Dendritic cell treated with granulocyte-macrophage colony-stimulating factor and Interleukin-4, amounts not matched to agents 40 ng/mL and 50 ng/mL, for 4 days (primary cell): ENCODE measurements around the gene TSPAN9.

ENCODE experiments used
- H3K27ac Mint-ChIP-seq: one replicate; pipeline ENCODE4 v1.8.0; 2022; ENCODE audit warnings: mild to moderate bottlenecking, mixed read lengths
- H3K27me3 Mint-ChIP-seq: one replicate; pipeline ENCODE4 v1.8.0; 2022; ENCODE audit warnings: mild to moderate bottlenecking, mixed read lengths
- H3K36me3 Mint-ChIP-seq: one replicate; pipeline ENCODE4 v1.8.0; 2022; ENCODE audit warnings: low read depth, mixed read lengths
- H3K4me1 Mint-ChIP-seq: one replicate; pipeline ENCODE4 v1.8.0; 2022; ENCODE audit warnings: low read depth, mixed read lengths
- H3K4me3 Mint-ChIP-seq: one replicate; pipeline ENCODE4 v1.8.0; 2022; ENCODE audit warnings: mild to moderate bottlenecking, moderate library complexity, mixed read lengths
- H3K9me3 Mint-ChIP-seq: one replicate; pipeline ENCODE4 v1.8.0; 2022; ENCODE audit warnings: mixed read lengths
- intact Hi-C: fragments of 100-400 bp; cut with micrococcal nuclease; formaldehyde crosslinking; loops from one replicate; pipeline ENCODE4 v1.15.0; 2022

Gene TSPAN9

GRCh38 chr12:3178671-3179313 lies 101.6 kb downstream of the TSPAN9 start:
- Mint-ChIP-seq H3K27ac (no peak overlapping the region), H3K4me3 (no peak overlapping the region), H3K27me3 (peaks cover 14% of the 10 kb centered on the region)

GRCh38 chr12:3179731-3180130 lies 102.6 kb downstream of the TSPAN9 start:
- no peaks in the 10 kb centered on the region for H3K36me3 Mint-ChIP-seq
- H3K4me1 Mint-ChIP-seq = no peaks in the 10 kb centered on the region
- intact Hi-C loops = no loop called here
- H3K4me3 Mint-ChIP-seq = no peak overlapping the region
- peaks cover 15% of the 10 kb centered on the region for H3K27me3 Mint-ChIP-seq
- H3K27ac Mint-ChIP-seq = no peak overlapping the region
- H3K9me3 Mint-ChIP-seq = no peaks in the 10 kb centered on the region

More at GRCh38 chr12:3178671-3179313, 101.6 kb downstream of the TSPAN9 start:
- H3K4me1 Mint-ChIP-seq = no peaks in the 10 kb centered on the region
- no peaks in the 10 kb centered on the region for H3K36me3 Mint-ChIP-seq
- intact Hi-C loops = no loop called here
- no peaks in the 10 kb centered on the region for H3K9me3 Mint-ChIP-seq

- no peak overlapping the region for H3K27ac Mint-ChIP-seq
- no peaks in the 10 kb centered on the region for H3K36me3 Mint-ChIP-seq
- H3K4me3 Mint-ChIP-seq = no peak overlapping the region
- intact Hi-C loops = loop anchor here (2.0 kb wide), 1 partner anchor 42 kb away; no protein-coding TSS in a partner anchor
- no peaks in the 10 kb centered on the region for H3K4me1 Mint-ChIP-seq
- no peaks in the 10 kb centered on the region for H3K9me3 Mint-ChIP-seq
- peaks cover 19% of the 10 kb centered on the region for H3K27me3 Mint-ChIP-seq
Observed at GRCh38 chr12:3182426-3182825, 105.2 kb downstream of the TSPAN9 start.

- H3K27ac Mint-ChIP-seq = no peak overlapping the region
- intact Hi-C loops = no loop called here
- H3K4me1 Mint-ChIP-seq = no peaks in the 10 kb centered on the region
- H3K4me3 Mint-ChIP-seq = no peak overlapping the region
- H3K27me3 Mint-ChIP-seq = peaks cover 21% of the 10 kb centered on the region
- no peaks in the 10 kb centered on the region for H3K36me3 Mint-ChIP-seq
- H3K9me3 Mint-ChIP-seq = no peaks in the 10 kb centered on the region
Observed at GRCh38 chr12:3184485-3184884, 107.3 kb downstream of the TSPAN9 start.

- Mint-ChIP-seq H3K4me3 (no peak overlapping the region), H3K27ac (no peak overlapping the region)
- intact Hi-C loops = no loop called here
Observed at GRCh38 chr12:3185260-3185870, 108.2 kb downstream of the TSPAN9 start.

GRCh38 chr12:3186546-3187215 lies 109.5 kb downstream of the TSPAN9 start:
- H3K36me3 Mint-ChIP-seq = no peaks in the 10 kb centered on the region
- no peak overlapping the region for H3K27ac Mint-ChIP-seq
- H3K4me3 Mint-ChIP-seq = no peak overlapping the region
- peaks cover 37% of the 10 kb centered on the region for H3K27me3 Mint-ChIP-seq
- no peaks in the 10 kb centered on the region for H3K4me1 Mint-ChIP-seq
- H3K9me3 Mint-ChIP-seq = no peaks in the 10 kb centered on the region
- intact Hi-C loops = no loop called here

More at GRCh38 chr12:3185260-3185870, 108.2 kb downstream of the TSPAN9 start:
- Mint-ChIP-seq H3K36me3 (no peaks in the 10 kb centered on the region), H3K4me1 (no peaks in the 10 kb centered on the region), H3K27me3 (peaks cover 29% of the 10 kb centered on the region), H3K9me3 (no peaks in the 10 kb centered on the region)

GRCh38 chr12:3187846-3188770 lies 110.9 kb downstream of the TSPAN9 start:
- H3K36me3 Mint-ChIP-seq = no peaks in the 10 kb centered on the region
- no peak overlapping the region for H3K27ac Mint-ChIP-seq
- no peak overlapping the region for H3K4me3 Mint-ChIP-seq
- no peaks in the 10 kb centered on the region for H3K4me1 Mint-ChIP-seq
- peaks cover 44% of the 10 kb centered on the region for H3K27me3 Mint-ChIP-seq
- intact Hi-C loops = no loop called here
- no peaks in the 10 kb centered on the region for H3K9me3 Mint-ChIP-seq

- Mint-ChIP-seq H3K4me3 (no peak overlapping the region), H3K9me3 (no peaks in the 10 kb centered on the region), H3K27ac (no peak overlapping the region), H3K4me1 (no peaks in the 10 kb centered on the region), H3K27me3 (peaks cover 43% of the 10 kb centered on the region), H3K36me3 (no peaks in the 10 kb centered on the region)
- intact Hi-C loops = no loop called here
Observed at GRCh38 chr12:3189282-3189681, 112.1 kb downstream of the TSPAN9 start.

GRCh38 chr12:3190101-3190500 lies 112.9 kb downstream of the TSPAN9 start:
- Mint-ChIP-seq H3K27me3 (peaks cover 41% of the 10 kb centered on the region), H3K4me3 (no peak overlapping the region), H3K27ac (no peak overlapping the region), H3K36me3 (no peaks in the 10 kb centered on the region), H3K4me1 (no peaks in the 10 kb centered on the region), H3K9me3 (no peaks in the 10 kb centered on the region)
- intact Hi-C loops = no loop called here

GRCh38 chr12:3191450-3191849 lies 114.3 kb downstream of the TSPAN9 start:
- Mint-ChIP-seq H3K4me3 (no peak overlapping the region), H3K27me3 (peaks cover 44% of the 10 kb centered on the region), H3K4me1 (no peaks in the 10 kb centered on the region), H3K9me3 (no peaks in the 10 kb centered on the region), H3K27ac (no peak overlapping the region), H3K36me3 (no peaks in the 10 kb centered on the region)
- intact Hi-C loops = no loop called here

GRCh38 chr12:3192221-3192620 lies 115.0 kb downstream of the TSPAN9 start:
- peaks cover 45% of the 10 kb centered on the region for H3K27me3 Mint-ChIP-seq
- no peak overlapping the region for H3K27ac Mint-ChIP-seq
- no peaks in the 10 kb centered on the region for H3K4me1 Mint-ChIP-seq
- H3K9me3 Mint-ChIP-seq = no peaks in the 10 kb centered on the region
- no peaks in the 10 kb centered on the region for H3K36me3 Mint-ChIP-seq
- intact Hi-C loops = no loop called here
- H3K4me3 Mint-ChIP-seq = no peak overlapping the region

- Mint-ChIP-seq H3K9me3 (no peaks in the 10 kb centered on the region), H3K27me3 (peaks cover 46% of the 10 kb centered on the region), H3K27ac (no peak overlapping the region), H3K4me1 (no peaks in the 10 kb centered on the region), H3K4me3 (no peak overlapping the region), H3K36me3 (no peaks in the 10 kb centered on the region)
- intact Hi-C loops = no loop called here
Observed at GRCh38 chr12:3193131-3193530, 116.0 kb downstream of the TSPAN9 start.

- no peaks in the 10 kb centered on the region for H3K36me3 Mint-ChIP-seq
- H3K27me3 Mint-ChIP-seq = peaks cover 45% of the 10 kb centered on the region
- H3K4me1 Mint-ChIP-seq = no peaks in the 10 kb centered on the region
- no peak overlapping the region for H3K4me3 Mint-ChIP-seq
- H3K27ac Mint-ChIP-seq = no peak overlapping the region
- H3K9me3 Mint-ChIP-seq = no peaks in the 10 kb centered on the region
- intact Hi-C loops = no loop called here
Observed at GRCh38 chr12:3193755-3194154, 116.6 kb downstream of the TSPAN9 start.

- Mint-ChIP-seq H3K36me3 (no peaks in the 10 kb centered on the region), H3K27ac (no peak overlapping the region), H3K9me3 (no peaks in the 10 kb centered on the region), H3K4me3 (no peak overlapping the region), H3K4me1 (peaks cover 6% of the 10 kb centered on the region), H3K27me3 (peaks cover 49% of the 10 kb centered on the region)
- intact Hi-C loops = no loop called here
Observed at GRCh38 chr12:3195337-3195736, 118.2 kb downstream of the TSPAN9 start.
